Activated T-cell treated with anti-CD3 and anti-CD28 coated beads, Interleukin-2, amount 50 U/mL, for 4 hours (primary cell): ENCODE data around the gene CCDC97. TPM values are rescaled to one million over a fixed set of nuclear protein-coding genes. Genes with fewer than 3 reads are reported as not detected.
"Not testable (repeated sequence)": the region's sequence is repeated elsewhere in the genome, so short reads cannot be mapped to it uniquely, and the experiment has no call there.

ENCODE experiments used
- ATAC-seq, 2 donors: fragments of 200-7000 bp; cut with Tn5 transposase; one replicate each; pipeline ENCODE4 v1.10.0; 2021
- DNase-seq: peaks from one replicate; pipeline ENCODE4 v3.0.0-alpha.2; 2020
- H3K27me3 Mint-ChIP-seq: one replicate; pipeline ENCODE4 v1.8.0; 2021; ENCODE audit warnings: low read depth, mixed read lengths
- H3K36me3 Mint-ChIP-seq: one replicate; pipeline ENCODE4 v1.8.0; 2022; ENCODE audit warnings: mixed read lengths; ENCODE audit not compliant: insufficient read depth
- H3K4me1 Mint-ChIP-seq: one replicate; pipeline ENCODE4 v1.8.0; 2021; ENCODE audit warnings: low read depth, mixed read lengths
- H3K4me3 Mint-ChIP-seq: one replicate; pipeline ENCODE4 v1.8.0; 2021; ENCODE audit warnings: mild to moderate bottlenecking, moderate library complexity, mixed read lengths
- H3K9me3 Mint-ChIP-seq: one replicate; pipeline ENCODE4 v1.8.0; 2021; ENCODE audit warnings: mixed read lengths
- total RNA-seq, 3 donors: library from RNA; stranded (reverse); gene quantifications; one replicate each; pipeline ENCODE4 v1.2.1, GENCODE V29; 2021

Gene CCDC97
- total RNA-seq, 3 donors from 2014 or later: 33.8 to 40.5 (median 35.1) TPM

DNA sequence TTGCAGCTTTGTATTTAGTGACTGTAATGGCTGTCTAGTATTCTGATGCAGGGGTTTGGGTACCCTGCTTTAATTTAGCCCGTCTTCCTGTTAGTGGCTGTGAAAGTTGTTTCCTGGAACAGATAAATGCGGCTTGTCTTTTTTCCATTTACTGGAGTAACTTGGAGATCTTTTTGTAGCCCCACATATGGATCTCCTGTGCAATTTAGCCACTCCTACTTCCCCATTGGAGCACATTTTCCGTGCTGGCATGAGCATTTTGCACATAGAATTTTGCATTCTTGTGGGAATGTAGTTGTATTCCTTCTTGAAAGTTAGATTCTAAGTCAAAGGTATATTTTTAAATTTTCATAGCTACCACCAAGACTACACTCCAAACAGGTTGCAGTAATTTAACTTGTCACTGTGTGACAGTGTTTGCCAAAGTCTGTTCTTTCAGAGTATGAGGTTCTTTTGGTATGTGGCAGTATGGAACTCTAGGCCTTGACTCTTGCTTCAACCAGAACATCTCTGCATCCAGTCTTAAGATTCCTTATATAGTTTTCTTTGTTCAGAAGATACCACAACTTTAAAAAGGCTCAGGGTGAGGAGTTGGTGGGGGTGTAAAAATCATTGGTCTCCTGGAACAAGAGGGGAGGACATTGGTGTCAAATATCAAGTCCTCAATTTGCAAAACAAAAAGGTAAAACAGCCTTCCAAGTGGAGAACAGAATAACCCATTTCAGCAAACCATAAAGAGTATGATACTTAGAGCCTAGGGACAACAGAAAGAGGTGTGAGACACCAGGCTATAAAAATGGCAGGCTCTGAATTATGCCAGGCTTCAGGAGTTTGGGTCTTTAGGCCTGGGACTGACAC, 21.1 kb upstream of the CCDC97 start:
- Mint-ChIP-seq H3K4me1 (peaks cover 4% of the 10 kb centered on the region), H3K9me3 (no peaks in the 10 kb centered on the region), H3K4me3 (no peak overlapping the region), H3K27me3 (no peaks in the 10 kb centered on the region), H3K36me3 (peaks cover 33% of the 10 kb centered on the region)
- DNase-seq: no peak
- ATAC-seq: no peak

DNA sequence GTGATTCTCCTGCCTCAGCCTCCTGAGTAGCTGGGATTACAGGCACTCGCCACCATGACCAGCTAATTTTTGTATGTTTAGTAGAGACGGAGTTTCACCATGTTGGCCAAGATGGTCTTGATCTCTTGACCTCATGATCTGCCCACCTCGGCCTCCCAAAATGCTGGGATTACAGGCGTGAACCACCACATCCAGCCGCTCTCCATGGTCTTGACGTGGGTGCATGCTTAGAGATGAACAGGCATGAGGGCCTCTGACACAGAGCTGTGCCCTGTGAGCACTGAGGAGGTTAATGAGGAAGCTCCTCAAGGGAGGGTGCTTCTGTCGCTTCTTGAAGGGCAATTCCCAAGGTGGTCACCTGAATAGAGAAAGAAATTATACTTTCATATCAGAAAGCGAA, 20.2 kb upstream of the CCDC97 start:
- peaks cover 38% of the 10 kb centered on the region for H3K36me3 Mint-ChIP-seq
- not testable (repeated sequence) for DNase-seq, ATAC-seq, H3K9me3 Mint-ChIP-seq, H3K4me3 Mint-ChIP-seq, H3K4me1 Mint-ChIP-seq, H3K27me3 Mint-ChIP-seq

GRCh38 chr19:41294393-41294792, 15.6 kb upstream of the CCDC97 start:
- no peak for DNase-seq
- no peak for ATAC-seq
- H3K27me3 Mint-ChIP-seq: no peaks in the 10 kb centered on the region
- H3K4me3 Mint-ChIP-seq: no peak overlapping the region
- no peaks in the 10 kb centered on the region for H3K9me3 Mint-ChIP-seq
- H3K36me3 Mint-ChIP-seq: peaks cover 63% of the 10 kb centered on the region
- peaks cover 41% of the 10 kb centered on the region for H3K4me1 Mint-ChIP-seq

DNA sequence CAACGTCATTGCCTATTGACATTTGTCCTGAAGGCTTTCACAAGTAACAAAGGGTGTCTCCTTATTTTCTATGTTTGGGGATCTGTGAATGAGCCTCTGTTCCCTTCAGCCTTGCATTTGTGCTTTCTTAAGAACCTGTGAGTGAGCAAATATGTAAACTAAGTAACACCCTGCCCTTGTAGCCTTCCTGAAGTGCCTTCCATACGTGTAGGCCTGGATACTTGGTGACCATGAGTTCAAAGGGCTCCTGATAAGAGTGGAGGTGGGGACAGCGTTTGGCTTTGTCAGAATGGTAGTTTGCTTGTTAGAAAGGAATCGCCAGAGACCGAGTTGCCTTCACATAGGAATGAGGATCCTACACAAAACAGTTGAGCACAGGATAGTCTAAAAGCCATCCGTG, 14.5 kb upstream of the CCDC97 start:
- DNase-seq: no peak
- Mint-ChIP-seq H3K4me1 (peaks cover 52% of the 10 kb centered on the region), H3K4me3 (no peak overlapping the region), H3K9me3 (no peaks in the 10 kb centered on the region), H3K36me3 (peaks cover 71% of the 10 kb centered on the region), H3K27me3 (no peaks in the 10 kb centered on the region)
- no peak for ATAC-seq

DNA sequence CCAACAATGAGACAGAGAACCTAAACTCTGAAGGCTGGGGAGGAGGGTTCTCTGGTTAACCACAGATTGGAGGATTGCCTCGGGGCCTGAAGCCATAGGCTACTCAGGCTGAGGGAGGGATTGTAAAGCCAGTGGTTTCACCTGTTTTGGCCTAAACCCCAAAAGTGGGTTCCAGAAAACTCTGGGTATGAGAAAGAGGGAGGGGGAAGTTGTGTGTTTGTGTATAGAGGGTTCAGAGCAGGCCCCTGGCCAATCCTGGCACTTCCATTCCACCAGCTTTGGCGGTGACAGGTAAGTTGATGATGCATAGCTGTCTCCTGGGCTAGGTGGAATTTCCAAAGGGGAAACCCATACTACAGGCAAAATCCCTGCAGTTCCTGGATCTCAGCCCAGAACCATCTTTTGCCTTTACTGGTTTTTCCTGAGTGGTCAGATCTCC, 13.5 kb upstream of the CCDC97 start:
- peak in 1 of 2 donors; percentile 32 for ATAC-seq

GRCh38 chr19:41297628-41298347, 12.2 kb upstream of the CCDC97 start:
- Mint-ChIP-seq H3K27me3 (no peaks in the 10 kb centered on the region), H3K4me1 (peaks cover 74% of the 10 kb centered on the region), H3K9me3 (no peaks in the 10 kb centered on the region), H3K4me3 (peak overlapping the region; percentile 17), H3K36me3 (peaks cover 67% of the 10 kb centered on the region)
- DNase-seq: no peak
- ATAC-seq: peak in 1 of 2 donors; percentile 15

More for the DNA sequence above, 13.5 kb upstream of the CCDC97 start:
- Mint-ChIP-seq H3K9me3 (no peaks in the 10 kb centered on the region), H3K4me1 (peaks cover 62% of the 10 kb centered on the region), H3K36me3 (peaks cover 69% of the 10 kb centered on the region), H3K4me3 (no peak overlapping the region), H3K27me3 (no peaks in the 10 kb centered on the region)
- no peak for DNase-seq

GRCh38 chr19:41298348-41298964, 11.5 kb upstream of the CCDC97 start:
- no peak for DNase-seq
- no peak overlapping the region for H3K4me3 Mint-ChIP-seq
- peaks cover 67% of the 10 kb centered on the region for H3K36me3 Mint-ChIP-seq
- no peak for ATAC-seq
- H3K9me3 Mint-ChIP-seq: no peaks in the 10 kb centered on the region
- H3K27me3 Mint-ChIP-seq: no peaks in the 10 kb centered on the region
- H3K4me1 Mint-ChIP-seq: peaks cover 81% of the 10 kb centered on the region

GRCh38 chr19:41299046-41299754, 10.8 kb upstream of the CCDC97 start:
- peaks cover 64% of the 10 kb centered on the region for H3K36me3 Mint-ChIP-seq
- no peak for DNase-seq
- H3K27me3 Mint-ChIP-seq: no peaks in the 10 kb centered on the region
- peaks cover 88% of the 10 kb centered on the region for H3K4me1 Mint-ChIP-seq
- ATAC-seq: no peak
- no peak overlapping the region for H3K4me3 Mint-ChIP-seq
- H3K9me3 Mint-ChIP-seq: no peaks in the 10 kb centered on the region

DNA sequence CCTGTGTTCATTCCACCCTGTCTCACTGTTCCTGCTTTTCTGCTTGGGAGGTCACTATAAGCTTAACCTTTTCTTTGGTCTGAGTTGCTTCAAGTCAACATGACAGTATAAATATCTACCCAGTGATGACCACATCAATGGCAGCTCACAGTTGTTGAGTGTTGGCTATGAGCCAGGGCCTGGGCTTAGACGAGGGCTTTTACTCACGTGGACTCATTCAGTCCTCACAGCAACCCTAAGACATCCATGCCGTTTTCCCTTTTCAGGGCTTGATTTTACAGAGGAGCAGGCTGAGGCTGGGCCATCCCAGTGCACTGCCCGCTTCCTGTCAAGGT, 10.2 kb upstream of the CCDC97 start:
- Mint-ChIP-seq H3K9me3 (no peaks in the 10 kb centered on the region), H3K4me1 (peaks cover 93% of the 10 kb centered on the region), H3K4me3 (no peak overlapping the region), H3K27me3 (no peaks in the 10 kb centered on the region), H3K36me3 (peaks cover 64% of the 10 kb centered on the region)
- ATAC-seq (no peak), DNase-seq (no peak)

DNA sequence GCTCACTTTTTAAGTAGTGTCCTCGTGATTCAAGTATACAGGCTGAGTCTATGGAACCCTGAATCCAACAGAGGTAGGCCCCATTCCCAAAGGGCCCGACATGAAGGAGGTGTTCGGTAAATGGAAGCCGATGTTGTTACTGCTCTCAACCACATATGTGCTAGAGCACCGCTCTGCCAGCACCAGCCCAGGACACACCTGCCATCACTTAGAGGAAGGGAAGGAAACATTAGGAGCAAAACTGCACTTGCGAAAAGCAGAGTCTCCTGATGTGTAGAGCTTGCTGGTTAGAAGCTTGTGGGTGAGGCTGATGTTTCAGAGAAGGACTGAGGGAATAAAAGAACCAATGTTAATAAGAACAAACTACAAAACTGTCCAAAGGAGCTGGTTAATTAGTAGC, 9.4 kb upstream of the CCDC97 start:
- DNase-seq (no peak), ATAC-seq (no peak)
- H3K4me3 Mint-ChIP-seq: no peak overlapping the region
- H3K9me3 Mint-ChIP-seq: no peaks in the 10 kb centered on the region
- H3K36me3 Mint-ChIP-seq: peaks cover 64% of the 10 kb centered on the region
- H3K4me1 Mint-ChIP-seq: peaks cover 98% of the 10 kb centered on the region
- H3K27me3 Mint-ChIP-seq: no peaks in the 10 kb centered on the region

DNA sequence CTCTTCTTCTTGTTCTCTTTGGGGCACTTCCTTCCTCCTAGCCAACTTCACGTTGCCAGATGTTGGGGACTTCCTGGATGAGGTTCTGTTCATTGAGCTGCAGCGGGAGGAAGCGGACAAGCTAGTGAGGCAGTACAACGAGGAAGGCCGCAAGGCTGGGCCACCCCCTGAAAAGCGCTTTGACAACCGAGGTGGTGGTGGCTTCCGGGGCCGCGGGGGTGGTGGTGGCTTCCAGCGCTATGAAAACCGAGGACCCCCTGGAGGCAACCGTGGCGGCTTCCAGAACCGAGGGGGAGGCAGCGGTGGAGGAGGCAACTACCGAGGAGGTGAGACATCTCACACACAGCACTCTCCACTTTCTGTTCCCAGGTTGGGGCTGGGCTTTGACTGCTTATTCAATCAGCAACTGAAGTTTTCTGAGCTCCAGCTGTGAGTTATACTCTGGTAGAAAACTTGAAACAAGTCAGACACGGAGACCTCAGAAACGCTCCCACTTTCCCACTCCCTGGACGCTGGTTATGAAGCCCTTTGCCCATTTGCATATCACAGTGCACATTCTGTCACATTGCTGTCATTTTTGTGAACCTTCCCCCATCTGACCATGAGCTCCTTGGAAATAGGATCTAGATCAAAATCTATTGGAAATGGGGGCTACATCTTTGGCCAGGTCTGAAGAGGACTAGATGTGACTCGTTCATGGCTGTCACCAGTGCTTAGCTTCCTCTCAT, 7.2 kb upstream of the CCDC97 start:
- peaks cover 56% of the 10 kb centered on the region for H3K36me3 Mint-ChIP-seq
- H3K4me3 Mint-ChIP-seq: peak overlapping the region; percentile 75
- ATAC-seq: peak; percentile 84 to 85
- H3K9me3 Mint-ChIP-seq: no peaks in the 10 kb centered on the region
- DNase-seq: peak; percentile 51
- H3K4me1 Mint-ChIP-seq: peaks cover 98% of the 10 kb centered on the region
- no peaks in the 10 kb centered on the region for H3K27me3 Mint-ChIP-seq

GRCh38 chr19:41303954-41304353, 6.0 kb upstream of the CCDC97 start:
- no peak for DNase-seq
- Mint-ChIP-seq H3K36me3 (peaks cover 49% of the 10 kb centered on the region), H3K9me3 (no peaks in the 10 kb centered on the region), H3K27me3 (no peaks in the 10 kb centered on the region), H3K4me3 (peak overlapping the region; percentile 75), H3K4me1 (peaks cover 98% of the 10 kb centered on the region)
- ATAC-seq: no peak

DNA sequence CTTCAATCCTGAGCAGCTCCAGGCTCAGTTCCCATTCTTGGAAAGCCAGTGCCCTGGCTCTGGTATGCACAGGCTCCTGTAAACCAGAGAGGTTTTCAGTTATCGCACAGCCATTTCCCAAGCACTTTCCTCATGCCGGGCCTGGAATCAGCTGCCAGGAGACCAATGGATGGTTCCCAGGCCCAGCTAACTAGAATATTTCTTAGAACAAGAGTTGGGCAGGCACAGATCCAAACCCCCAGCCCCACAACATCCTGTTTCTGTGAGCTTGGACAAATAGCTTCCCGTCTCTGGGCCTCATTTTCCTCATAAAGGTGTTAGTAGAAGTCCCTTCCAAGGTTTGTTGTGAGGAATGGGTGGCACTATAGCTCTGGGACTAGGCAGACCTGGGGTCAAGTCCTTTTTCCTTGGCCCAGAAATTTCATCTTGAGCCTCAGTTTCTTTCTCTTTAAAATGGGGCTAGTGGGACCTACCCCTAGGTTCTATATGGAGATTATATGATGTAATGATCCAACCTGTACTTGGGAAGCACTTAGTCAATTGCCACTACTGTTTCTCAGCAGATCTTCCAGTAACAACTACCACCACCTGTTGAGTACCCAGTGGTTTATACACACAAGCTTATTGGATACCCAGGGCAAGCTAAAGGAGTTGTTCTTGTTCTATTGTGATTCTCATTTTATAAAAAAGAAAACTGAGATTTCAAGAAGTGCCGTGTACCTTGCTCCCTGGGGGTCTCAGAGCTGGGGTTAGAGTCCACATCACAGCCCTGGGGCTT, 5.1 kb upstream of the CCDC97 start:
- ATAC-seq (no peak), DNase-seq (no peak)
- H3K4me3 Mint-ChIP-seq: no peak overlapping the region
- no peaks in the 10 kb centered on the region for H3K27me3 Mint-ChIP-seq
- no peaks in the 10 kb centered on the region for H3K9me3 Mint-ChIP-seq
- peaks cover 41% of the 10 kb centered on the region for H3K36me3 Mint-ChIP-seq
- peaks cover 93% of the 10 kb centered on the region for H3K4me1 Mint-ChIP-seq
